HG03175 (cell line): Measurements from ENCODE around the gene CAMTA1.

Source experiments
- ATAC-seq: cut with Tn5 transposase; IDR thresholded peaks from one replicate; pipeline ENCODE4 v1.9.1; 2021; ENCODE audit warnings: mild to moderate bottlenecking, moderate library complexity; ENCODE audit not compliant: unreplicated experiment

CAMTA1 gene

GRCh38 chr1:7177021-7177420 is 391.8 kb downstream of the CAMTA1 start:
- ATAC-seq = no peak

GRCh38 chr1:7177438-7178146 is 392.3 kb downstream of the CAMTA1 start:
- ATAC-seq = no peak

GRCh38 chr1:7178336-7178735 is 393.1 kb downstream of the CAMTA1 start:
- ATAC-seq = no peak

- no peak for ATAC-seq
These were observed 393.5 kb downstream of the CAMTA1 start for GRCh38 chr1:7178741-7179140.

GRCh38 chr1:7185721-7186120 is 400.5 kb downstream of the CAMTA1 start:
- no peak for ATAC-seq

GRCh38 chr1:7186382-7187111 is 401.3 kb downstream of the CAMTA1 start:
- ATAC-seq = no peak

GRCh38 chr1:7187112-7187493 is 401.8 kb downstream of the CAMTA1 start:
- ATAC-seq = no peak

GRCh38 chr1:7190261-7190660 is 405.0 kb downstream of the CAMTA1 start:
- ATAC-seq = no peak

GRCh38 chr1:7192453-7192852 is 407.2 kb downstream of the CAMTA1 start:
- no peak for ATAC-seq

- ATAC-seq = no peak
These were observed 411.0 kb downstream of the CAMTA1 start for GRCh38 chr1:7196036-7196911.

- ATAC-seq = no peak
These were observed 413.4 kb downstream of the CAMTA1 start for GRCh38 chr1:7198664-7199063.

- no peak for ATAC-seq
These were observed 414.0 kb downstream of the CAMTA1 start for GRCh38 chr1:7199077-7199779.

- ATAC-seq = no peak
These were observed 422.8 kb downstream of the CAMTA1 start for GRCh38 chr1:7207875-7208646.

GRCh38 chr1:7208647-7209180 is 423.5 kb downstream of the CAMTA1 start:
- no peak for ATAC-seq

GRCh38 chr1:7209336-7209735 is 424.1 kb downstream of the CAMTA1 start:
- ATAC-seq = no peak

GRCh38 chr1:7218210-7218832 is 433.1 kb downstream of the CAMTA1 start:
- ATAC-seq = no peak

GRCh38 chr1:7219031-7219430 is 433.8 kb downstream of the CAMTA1 start:
- ATAC-seq = no peak

- no peak for ATAC-seq
These were observed 434.8 kb downstream of the CAMTA1 start for GRCh38 chr1:7220007-7220406.

- ATAC-seq = no peak
These were observed 435.5 kb downstream of the CAMTA1 start for GRCh38 chr1:7220712-7221252.
